WTC11 (cell line): ENCODE measurements around the gene FNDC5. TPM values are rescaled to one million over a fixed set of nuclear protein-coding genes. Genes with fewer than 3 reads are reported as not detected.

ENCODE experiments used
- ELF4 ChIP-seq: sonication (generic); formaldehyde crosslinking; IDR thresholded peaks from 2 replicates; pipeline ENCODE4 v1.8.1; 2022; ENCODE audit warnings: low read depth, mild to moderate bottlenecking, moderate library complexity, missing genetic modification reagents
- EMX1 ChIP-seq: fragments of 250-450 bp; sonication (Bioruptor Pico); IDR thresholded peaks from 2 replicates; pipeline ENCODE4 v1.8.0; 2021; ENCODE audit warnings: mild to moderate bottlenecking
- NFE2L1 ChIP-seq: sonication (generic); formaldehyde crosslinking; IDR thresholded peaks from 2 replicates; pipeline ENCODE4 v1.8.1; 2023; ENCODE audit warnings: missing genetic modification reagents
- NR1H2 ChIP-seq: sonication (generic); formaldehyde crosslinking; IDR thresholded peaks from 2 replicates; pipeline ENCODE4 v1.9.0; 2021; ENCODE audit warnings: mild to moderate bottlenecking, moderate library complexity, missing genetic modification reagents
- NR3C1 ChIP-seq: sonication (generic); formaldehyde crosslinking; conservative IDR thresholded peaks from 2 replicates; pipeline ENCODE4 v1.8.1; 2023; ENCODE audit warnings: low read depth, mild to moderate bottlenecking, missing genetic modification reagents
- SMAD3 ChIP-seq: sonication (generic); formaldehyde crosslinking; IDR thresholded peaks from 2 replicates; pipeline ENCODE4 v1.8.0; 2022; ENCODE audit warnings: missing genetic modification reagents, mild to moderate bottlenecking, borderline replicate concordance
- SP1 ChIP-seq: sonication (generic); formaldehyde crosslinking; conservative IDR thresholded peaks from 2 replicates; pipeline ENCODE4 v1.8.1; 2022; ENCODE audit warnings: missing genetic modification reagents
- ZBTB21 ChIP-seq: sonication (generic); formaldehyde crosslinking; IDR thresholded peaks from 2 replicates; pipeline ENCODE4 v1.8.1; 2023; ENCODE audit warnings: mild to moderate bottlenecking, missing genetic modification reagents, borderline replicate concordance
- ZNF138 ChIP-seq: sonication (generic); formaldehyde crosslinking; conservative IDR thresholded peaks from 2 replicates; pipeline ENCODE4 v1.8.1; 2022; ENCODE audit warnings: mild to moderate bottlenecking, moderate library complexity, missing genetic modification reagents
- total RNA-seq: library from RNA; stranded (reverse); gene quantifications from 3 replicates; pipeline ENCODE4 v1.2.3, GENCODE V29; 2021
- TF ChIP-seq, protein P1 (sequence below): sonication (generic); formaldehyde crosslinking; conservative IDR thresholded peaks from 2 replicates; pipeline ENCODE4 v1.8.1; 2023; ENCODE audit warnings: mild to moderate bottlenecking, low read depth, missing genetic modification reagents, moderate library complexity
- TF ChIP-seq, protein P2 (sequence below): sonication (generic); formaldehyde crosslinking; IDR thresholded peaks from 2 replicates; pipeline ENCODE4 v1.8.0; 2023; ENCODE audit warnings: missing genetic modification reagents
- TF ChIP-seq, protein P3 (sequence below): sonication (generic); formaldehyde crosslinking; IDR thresholded peaks from 2 replicates; pipeline ENCODE4 v1.8.0; 2023; ENCODE audit warnings: mild to moderate bottlenecking, missing genetic modification reagents
- TF ChIP-seq, protein P4 (sequence below): sonication (generic); formaldehyde crosslinking; IDR thresholded peaks from 2 replicates; pipeline ENCODE4 v1.8.0; 2023; ENCODE audit warnings: missing genetic modification reagents, mild to moderate bottlenecking, borderline replicate concordance
- TF ChIP-seq, protein P5 (sequence below): sonication (generic); formaldehyde crosslinking; IDR thresholded peaks from 2 replicates; pipeline ENCODE4 v1.8.0; 2022; ENCODE audit warnings: missing genetic modification reagents
- TF ChIP-seq, protein P6 (sequence below): sonication (generic); formaldehyde crosslinking; IDR thresholded peaks from 2 replicates; pipeline ENCODE4 v1.8.1; 2023; ENCODE audit warnings: mild to moderate bottlenecking, missing genetic modification reagents, moderate library complexity
- TF ChIP-seq, protein P7 (sequence below): fragments of 250-450 bp; sonication (Bioruptor Pico); IDR thresholded peaks from 2 replicates; pipeline ENCODE4 v1.9.0; 2021; ENCODE audit warnings: mild to moderate bottlenecking
- TF ChIP-seq, protein P8 (sequence below): sonication (generic); formaldehyde crosslinking; IDR thresholded peaks from 2 replicates; pipeline ENCODE4 v1.8.1; 2022; ENCODE audit warnings: low read depth, mild to moderate bottlenecking, moderate library complexity, missing genetic modification reagents, borderline replicate concordance

Gene FNDC5
- total RNA-seq, 1 experiment from 2014 or later, result 1.2 TPM

DNA sequence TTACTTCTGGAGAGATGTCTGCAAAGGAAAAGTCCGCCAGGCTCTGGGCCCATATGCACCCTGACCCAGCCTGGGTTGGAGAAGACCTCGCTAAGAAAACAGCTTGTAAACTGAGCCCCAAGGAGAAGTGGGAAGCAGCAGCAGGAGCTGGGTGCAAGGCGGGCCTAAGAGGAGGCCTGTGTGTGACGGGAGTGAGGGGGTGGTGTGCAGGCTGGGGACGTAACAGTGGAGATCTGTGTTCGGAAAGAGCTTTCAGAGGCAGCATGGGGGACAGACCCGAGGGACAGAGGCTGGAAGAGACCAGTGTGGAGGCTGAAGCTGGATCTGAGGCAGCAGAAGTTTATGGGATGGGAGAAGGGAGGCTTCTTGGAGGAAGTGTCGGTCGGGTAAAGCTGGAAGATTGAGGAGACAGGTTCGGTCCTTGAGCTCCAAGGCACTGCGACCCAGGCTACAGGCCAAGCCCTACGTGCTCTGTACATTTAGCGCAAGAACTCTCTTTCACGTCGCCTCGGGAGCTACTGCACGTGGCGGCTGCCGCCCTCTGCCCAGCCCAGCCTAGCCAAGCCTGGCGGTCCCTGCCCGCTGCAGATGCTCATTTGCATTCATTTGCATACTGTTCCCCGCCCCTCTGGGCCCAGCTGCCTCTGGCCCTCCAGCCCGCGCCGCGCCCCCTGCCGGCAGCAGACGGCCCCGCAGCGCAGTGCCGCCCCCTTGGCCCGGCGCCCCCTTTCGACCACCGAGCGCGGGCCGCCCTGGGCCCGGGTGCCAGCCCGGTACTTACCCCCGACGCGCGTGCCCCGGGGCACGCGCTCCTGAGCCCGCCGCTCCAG is 21.9 kb upstream of the FNDC5 start (continued):
- TF ChIP-seq, protein P1, sequence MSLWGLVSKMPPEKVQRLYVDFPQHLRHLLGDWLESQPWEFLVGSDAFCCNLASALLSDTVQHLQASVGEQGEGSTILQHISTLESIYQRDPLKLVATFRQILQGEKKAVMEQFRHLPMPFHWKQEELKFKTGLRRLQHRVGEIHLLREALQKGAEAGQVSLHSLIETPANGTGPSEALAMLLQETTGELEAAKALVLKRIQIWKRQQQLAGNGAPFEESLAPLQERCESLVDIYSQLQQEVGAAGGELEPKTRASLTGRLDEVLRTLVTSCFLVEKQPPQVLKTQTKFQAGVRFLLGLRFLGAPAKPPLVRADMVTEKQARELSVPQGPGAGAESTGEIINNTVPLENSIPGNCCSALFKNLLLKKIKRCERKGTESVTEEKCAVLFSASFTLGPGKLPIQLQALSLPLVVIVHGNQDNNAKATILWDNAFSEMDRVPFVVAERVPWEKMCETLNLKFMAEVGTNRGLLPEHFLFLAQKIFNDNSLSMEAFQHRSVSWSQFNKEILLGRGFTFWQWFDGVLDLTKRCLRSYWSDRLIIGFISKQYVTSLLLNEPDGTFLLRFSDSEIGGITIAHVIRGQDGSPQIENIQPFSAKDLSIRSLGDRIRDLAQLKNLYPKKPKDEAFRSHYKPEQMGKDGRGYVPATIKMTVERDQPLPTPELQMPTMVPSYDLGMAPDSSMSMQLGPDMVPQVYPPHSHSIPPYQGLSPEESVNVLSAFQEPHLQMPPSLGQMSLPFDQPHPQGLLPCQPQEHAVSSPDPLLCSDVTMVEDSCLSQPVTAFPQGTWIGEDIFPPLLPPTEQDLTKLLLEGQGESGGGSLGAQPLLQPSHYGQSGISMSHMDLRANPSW (CRISPR knock-in tag), result no peak
- peak; percentile 94 for TF ChIP-seq SP1
- no peak for TF ChIP-seq NR1H2
- TF ChIP-seq, protein P2, sequence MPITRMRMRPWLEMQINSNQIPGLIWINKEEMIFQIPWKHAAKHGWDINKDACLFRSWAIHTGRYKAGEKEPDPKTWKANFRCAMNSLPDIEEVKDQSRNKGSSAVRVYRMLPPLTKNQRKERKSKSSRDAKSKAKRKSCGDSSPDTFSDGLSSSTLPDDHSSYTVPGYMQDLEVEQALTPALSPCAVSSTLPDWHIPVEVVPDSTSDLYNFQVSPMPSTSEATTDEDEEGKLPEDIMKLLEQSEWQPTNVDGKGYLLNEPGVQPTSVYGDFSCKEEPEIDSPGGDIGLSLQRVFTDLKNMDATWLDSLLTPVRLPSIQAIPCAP, result no peak
- TF ChIP-seq ZBTB21 (CRISPR knock-in tag), result no peak
- TF ChIP-seq, protein P3, sequence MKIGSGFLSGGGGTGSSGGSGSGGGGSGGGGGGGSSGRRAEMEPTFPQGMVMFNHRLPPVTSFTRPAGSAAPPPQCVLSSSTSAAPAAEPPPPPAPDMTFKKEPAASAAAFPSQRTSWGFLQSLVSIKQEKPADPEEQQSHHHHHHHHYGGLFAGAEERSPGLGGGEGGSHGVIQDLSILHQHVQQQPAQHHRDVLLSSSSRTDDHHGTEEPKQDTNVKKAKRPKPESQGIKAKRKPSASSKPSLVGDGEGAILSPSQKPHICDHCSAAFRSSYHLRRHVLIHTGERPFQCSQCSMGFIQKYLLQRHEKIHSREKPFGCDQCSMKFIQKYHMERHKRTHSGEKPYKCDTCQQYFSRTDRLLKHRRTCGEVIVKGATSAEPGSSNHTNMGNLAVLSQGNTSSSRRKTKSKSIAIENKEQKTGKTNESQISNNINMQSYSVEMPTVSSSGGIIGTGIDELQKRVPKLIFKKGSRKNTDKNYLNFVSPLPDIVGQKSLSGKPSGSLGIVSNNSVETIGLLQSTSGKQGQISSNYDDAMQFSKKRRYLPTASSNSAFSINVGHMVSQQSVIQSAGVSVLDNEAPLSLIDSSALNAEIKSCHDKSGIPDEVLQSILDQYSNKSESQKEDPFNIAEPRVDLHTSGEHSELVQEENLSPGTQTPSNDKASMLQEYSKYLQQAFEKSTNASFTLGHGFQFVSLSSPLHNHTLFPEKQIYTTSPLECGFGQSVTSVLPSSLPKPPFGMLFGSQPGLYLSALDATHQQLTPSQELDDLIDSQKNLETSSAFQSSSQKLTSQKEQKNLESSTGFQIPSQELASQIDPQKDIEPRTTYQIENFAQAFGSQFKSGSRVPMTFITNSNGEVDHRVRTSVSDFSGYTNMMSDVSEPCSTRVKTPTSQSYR (CRISPR knock-in tag), result no peak; the same call in 1 of the 2 replicates
- no peak for TF ChIP-seq SMAD3
- TF ChIP-seq, protein P4, sequence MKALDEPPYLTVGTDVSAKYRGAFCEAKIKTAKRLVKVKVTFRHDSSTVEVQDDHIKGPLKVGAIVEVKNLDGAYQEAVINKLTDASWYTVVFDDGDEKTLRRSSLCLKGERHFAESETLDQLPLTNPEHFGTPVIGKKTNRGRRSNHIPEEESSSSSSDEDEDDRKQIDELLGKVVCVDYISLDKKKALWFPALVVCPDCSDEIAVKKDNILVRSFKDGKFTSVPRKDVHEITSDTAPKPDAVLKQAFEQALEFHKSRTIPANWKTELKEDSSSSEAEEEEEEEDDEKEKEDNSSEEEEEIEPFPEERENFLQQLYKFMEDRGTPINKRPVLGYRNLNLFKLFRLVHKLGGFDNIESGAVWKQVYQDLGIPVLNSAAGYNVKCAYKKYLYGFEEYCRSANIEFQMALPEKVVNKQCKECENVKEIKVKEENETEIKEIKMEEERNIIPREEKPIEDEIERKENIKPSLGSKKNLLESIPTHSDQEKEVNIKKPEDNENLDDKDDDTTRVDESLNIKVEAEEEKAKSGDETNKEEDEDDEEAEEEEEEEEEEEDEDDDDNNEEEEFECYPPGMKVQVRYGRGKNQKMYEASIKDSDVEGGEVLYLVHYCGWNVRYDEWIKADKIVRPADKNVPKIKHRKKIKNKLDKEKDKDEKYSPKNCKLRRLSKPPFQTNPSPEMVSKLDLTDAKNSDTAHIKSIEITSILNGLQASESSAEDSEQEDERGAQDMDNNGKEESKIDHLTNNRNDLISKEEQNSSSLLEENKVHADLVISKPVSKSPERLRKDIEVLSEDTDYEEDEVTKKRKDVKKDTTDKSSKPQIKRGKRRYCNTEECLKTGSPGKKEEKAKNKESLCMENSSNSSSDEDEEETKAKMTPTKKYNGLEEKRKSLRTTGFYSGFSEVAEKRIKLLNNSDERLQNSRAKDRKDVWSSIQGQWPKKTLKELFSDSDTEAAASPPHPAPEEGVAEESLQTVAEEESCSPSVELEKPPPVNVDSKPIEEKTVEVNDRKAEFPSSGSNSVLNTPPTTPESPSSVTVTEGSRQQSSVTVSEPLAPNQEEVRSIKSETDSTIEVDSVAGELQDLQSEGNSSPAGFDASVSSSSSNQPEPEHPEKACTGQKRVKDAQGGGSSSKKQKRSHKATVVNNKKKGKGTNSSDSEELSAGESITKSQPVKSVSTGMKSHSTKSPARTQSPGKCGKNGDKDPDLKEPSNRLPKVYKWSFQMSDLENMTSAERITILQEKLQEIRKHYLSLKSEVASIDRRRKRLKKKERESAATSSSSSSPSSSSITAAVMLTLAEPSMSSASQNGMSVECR (CRISPR knock-in tag), result peak; percentile 66; the same call in 1 of the 2 replicates
- TF ChIP-seq, protein P5, sequence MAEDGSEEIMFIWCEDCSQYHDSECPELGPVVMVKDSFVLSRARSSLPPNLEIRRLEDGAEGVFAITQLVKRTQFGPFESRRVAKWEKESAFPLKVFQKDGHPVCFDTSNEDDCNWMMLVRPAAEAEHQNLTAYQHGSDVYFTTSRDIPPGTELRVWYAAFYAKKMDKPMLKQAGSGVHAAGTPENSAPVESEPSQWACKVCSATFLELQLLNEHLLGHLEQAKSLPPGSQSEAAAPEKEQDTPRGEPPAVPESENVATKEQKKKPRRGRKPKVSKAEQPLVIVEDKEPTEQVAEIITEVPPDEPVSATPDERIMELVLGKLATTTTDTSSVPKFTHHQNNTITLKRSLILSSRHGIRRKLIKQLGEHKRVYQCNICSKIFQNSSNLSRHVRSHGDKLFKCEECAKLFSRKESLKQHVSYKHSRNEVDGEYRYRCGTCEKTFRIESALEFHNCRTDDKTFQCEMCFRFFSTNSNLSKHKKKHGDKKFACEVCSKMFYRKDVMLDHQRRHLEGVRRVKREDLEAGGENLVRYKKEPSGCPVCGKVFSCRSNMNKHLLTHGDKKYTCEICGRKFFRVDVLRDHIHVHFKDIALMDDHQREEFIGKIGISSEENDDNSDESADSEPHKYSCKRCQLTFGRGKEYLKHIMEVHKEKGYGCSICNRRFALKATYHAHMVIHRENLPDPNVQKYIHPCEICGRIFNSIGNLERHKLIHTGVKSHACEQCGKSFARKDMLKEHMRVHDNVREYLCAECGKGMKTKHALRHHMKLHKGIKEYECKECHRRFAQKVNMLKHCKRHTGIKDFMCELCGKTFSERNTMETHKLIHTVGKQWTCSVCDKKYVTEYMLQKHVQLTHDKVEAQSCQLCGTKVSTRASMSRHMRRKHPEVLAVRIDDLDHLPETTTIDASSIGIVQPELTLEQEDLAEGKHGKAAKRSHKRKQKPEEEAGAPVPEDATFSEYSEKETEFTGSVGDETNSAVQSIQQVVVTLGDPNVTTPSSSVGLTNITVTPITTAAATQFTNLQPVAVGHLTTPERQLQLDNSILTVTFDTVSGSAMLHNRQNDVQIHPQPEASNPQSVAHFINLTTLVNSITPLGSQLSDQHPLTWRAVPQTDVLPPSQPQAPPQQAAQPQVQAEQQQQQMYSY (CRISPR knock-in tag), result peak; percentile 70
- TF ChIP-seq NFE2L1 (CRISPR knock-in tag), result peak; percentile 94
- TF ChIP-seq, protein P6, sequence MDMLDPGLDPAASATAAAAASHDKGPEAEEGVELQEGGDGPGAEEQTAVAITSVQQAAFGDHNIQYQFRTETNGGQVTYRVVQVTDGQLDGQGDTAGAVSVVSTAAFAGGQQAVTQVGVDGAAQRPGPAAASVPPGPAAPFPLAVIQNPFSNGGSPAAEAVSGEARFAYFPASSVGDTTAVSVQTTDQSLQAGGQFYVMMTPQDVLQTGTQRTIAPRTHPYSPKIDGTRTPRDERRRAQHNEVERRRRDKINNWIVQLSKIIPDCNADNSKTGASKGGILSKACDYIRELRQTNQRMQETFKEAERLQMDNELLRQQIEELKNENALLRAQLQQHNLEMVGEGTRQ (CRISPR knock-in tag), result no peak
- TF ChIP-seq, protein P7, sequence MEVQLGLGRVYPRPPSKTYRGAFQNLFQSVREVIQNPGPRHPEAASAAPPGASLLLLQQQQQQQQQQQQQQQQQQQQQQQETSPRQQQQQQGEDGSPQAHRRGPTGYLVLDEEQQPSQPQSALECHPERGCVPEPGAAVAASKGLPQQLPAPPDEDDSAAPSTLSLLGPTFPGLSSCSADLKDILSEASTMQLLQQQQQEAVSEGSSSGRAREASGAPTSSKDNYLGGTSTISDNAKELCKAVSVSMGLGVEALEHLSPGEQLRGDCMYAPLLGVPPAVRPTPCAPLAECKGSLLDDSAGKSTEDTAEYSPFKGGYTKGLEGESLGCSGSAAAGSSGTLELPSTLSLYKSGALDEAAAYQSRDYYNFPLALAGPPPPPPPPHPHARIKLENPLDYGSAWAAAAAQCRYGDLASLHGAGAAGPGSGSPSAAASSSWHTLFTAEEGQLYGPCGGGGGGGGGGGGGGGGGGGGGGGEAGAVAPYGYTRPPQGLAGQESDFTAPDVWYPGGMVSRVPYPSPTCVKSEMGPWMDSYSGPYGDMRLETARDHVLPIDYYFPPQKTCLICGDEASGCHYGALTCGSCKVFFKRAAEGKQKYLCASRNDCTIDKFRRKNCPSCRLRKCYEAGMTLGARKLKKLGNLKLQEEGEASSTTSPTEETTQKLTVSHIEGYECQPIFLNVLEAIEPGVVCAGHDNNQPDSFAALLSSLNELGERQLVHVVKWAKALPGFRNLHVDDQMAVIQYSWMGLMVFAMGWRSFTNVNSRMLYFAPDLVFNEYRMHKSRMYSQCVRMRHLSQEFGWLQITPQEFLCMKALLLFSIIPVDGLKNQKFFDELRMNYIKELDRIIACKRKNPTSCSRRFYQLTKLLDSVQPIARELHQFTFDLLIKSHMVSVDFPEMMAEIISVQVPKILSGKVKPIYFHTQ (CRISPR knock-in tag), result no peak
- TF ChIP-seq, protein P8, sequence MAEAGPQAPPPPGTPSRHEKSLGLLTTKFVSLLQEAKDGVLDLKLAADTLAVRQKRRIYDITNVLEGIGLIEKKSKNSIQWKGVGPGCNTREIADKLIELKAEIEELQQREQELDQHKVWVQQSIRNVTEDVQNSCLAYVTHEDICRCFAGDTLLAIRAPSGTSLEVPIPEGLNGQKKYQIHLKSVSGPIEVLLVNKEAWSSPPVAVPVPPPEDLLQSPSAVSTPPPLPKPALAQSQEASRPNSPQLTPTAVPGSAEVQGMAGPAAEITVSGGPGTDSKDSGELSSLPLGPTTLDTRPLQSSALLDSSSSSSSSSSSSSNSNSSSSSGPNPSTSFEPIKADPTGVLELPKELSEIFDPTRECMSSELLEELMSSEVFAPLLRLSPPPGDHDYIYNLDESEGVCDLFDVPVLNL (CRISPR knock-in tag), result no peak
- TF ChIP-seq EMX1 (CRISPR knock-in tag), result no peak
- no peak for TF ChIP-seq ZNF138 (CRISPR knock-in tag)
- no peak for TF ChIP-seq ELF4 (CRISPR knock-in tag)
- TF ChIP-seq NR3C1 (CRISPR knock-in tag), result no peak
